HFFc6 (cell line): Measurements from ENCODE around the gene PDPN. TPM values are rescaled to one million over a fixed set of nuclear protein-coding genes. Genes with fewer than 3 reads are reported as not detected.

Experiments used
- DNase-seq: peaks from one replicate; pipeline ENCODE4 v3.0.0-alpha.2; 2018
- H3K27ac Mint-ChIP-seq: 2 replicates; pipeline ENCODE4 v1.8.0; 2020; ENCODE audit warnings: mild to moderate bottlenecking, mixed read lengths
- H3K27me3 Mint-ChIP-seq: 2 replicates; pipeline ENCODE4 v1.8.0; 2021; ENCODE audit warnings: mild to moderate bottlenecking, moderate library complexity, mixed read lengths; ENCODE audit not compliant: insufficient read depth
- H3K36me3 Mint-ChIP-seq: 2 replicates; pipeline ENCODE4 v1.8.0; 2021; ENCODE audit warnings: low read depth, mixed read lengths
- H3K4me1 Mint-ChIP-seq: 2 replicates; pipeline ENCODE4 v1.8.0; 2020; ENCODE audit warnings: low read depth, mixed read lengths
- H3K4me3 Mint-ChIP-seq: 2 replicates; pipeline ENCODE4 v1.8.0; 2020; ENCODE audit warnings: mild to moderate bottlenecking, moderate library complexity, mixed read lengths
- H3K9me3 Mint-ChIP-seq: 2 replicates; pipeline ENCODE4 v1.8.0; 2020; ENCODE audit warnings: mild to moderate bottlenecking, mixed read lengths
- CTCF ChIP-seq: fragments of 200-600 bp; sonication (generic); IDR thresholded peaks from 2 replicates; pipeline ENCODE4 v1.5.0; 2021; ENCODE audit warnings: antibody characterized with exemption, mild to moderate bottlenecking
- total RNA-seq, 6 experiments: library from RNA; stranded (reverse); fragmentation: NEBNext Ultra II Directional; extraction: Animal tissue kit (Norgen Biotek cat#: 25700); gene quantifications; 2 replicates in 1 of 6; 3 replicates in 5 of 6; pipeline ENCODE4 v1.2.3, GENCODE V29; 2021

Gene PDPN
- total RNA-seq, 6 experiments from 2014 or later = not detected

- Mint-ChIP-seq H3K9me3 (peaks cover 45% of the 10 kb centered on the region), H3K4me3 (no peak overlapping the region)
Observed at GRCh38 chr1:13548281-13548680, 35.4 kb upstream of the PDPN start.

GRCh38 chr1:13549021-13549420 lies 34.6 kb upstream of the PDPN start:
- Mint-ChIP-seq H3K27ac (no peak overlapping the region), H3K36me3 (no peaks in the 10 kb centered on the region), H3K27me3 (peaks cover 6% of the 10 kb centered on the region), H3K9me3 (peaks cover 41% of the 10 kb centered on the region), H3K4me1 (no peaks in the 10 kb centered on the region), H3K4me3 (no peak overlapping the region)
- no peak for TF ChIP-seq CTCF
- DNase-seq = no peak

More at GRCh38 chr1:13548281-13548680, 35.4 kb upstream of the PDPN start:
- TF ChIP-seq CTCF = no peak
- H3K36me3 Mint-ChIP-seq = no peaks in the 10 kb centered on the region
- no peaks in the 10 kb centered on the region for H3K4me1 Mint-ChIP-seq
- H3K27ac Mint-ChIP-seq = no peak overlapping the region
- peaks cover 6% of the 10 kb centered on the region for H3K27me3 Mint-ChIP-seq
- DNase-seq = no peak

- Mint-ChIP-seq H3K36me3 (no peaks in the 10 kb centered on the region), H3K9me3 (peaks cover 36% of the 10 kb centered on the region), H3K4me1 (no peaks in the 10 kb centered on the region), H3K27ac (no peak overlapping the region), H3K4me3 (no peak overlapping the region), H3K27me3 (peaks cover 6% of the 10 kb centered on the region)
- DNase-seq = no peak
- no peak for TF ChIP-seq CTCF
Observed at GRCh38 chr1:13549521-13549920, 34.1 kb upstream of the PDPN start.

GRCh38 chr1:13550663-13551062 lies 33.0 kb upstream of the PDPN start:
- Mint-ChIP-seq H3K27me3 (peaks cover 5% of the 10 kb centered on the region; the same call in 1 of the 2 replicates), H3K9me3 (peaks cover 35% of the 10 kb centered on the region), H3K4me1 (no peaks in the 10 kb centered on the region), H3K36me3 (no peaks in the 10 kb centered on the region), H3K4me3 (no peak overlapping the region), H3K27ac (no peak overlapping the region)
- DNase-seq = no peak
- no peak for TF ChIP-seq CTCF

GRCh38 chr1:13554798-13555197 lies 28.8 kb upstream of the PDPN start:
- no peak for DNase-seq
- H3K27ac Mint-ChIP-seq = no peak overlapping the region
- no peaks in the 10 kb centered on the region for H3K36me3 Mint-ChIP-seq
- no peaks in the 10 kb centered on the region for H3K4me1 Mint-ChIP-seq
- no peaks in the 10 kb centered on the region for H3K27me3 Mint-ChIP-seq
- H3K4me3 Mint-ChIP-seq = no peak overlapping the region
- H3K9me3 Mint-ChIP-seq = peaks cover 9% of the 10 kb centered on the region
- no peak for TF ChIP-seq CTCF

- no peak for TF ChIP-seq CTCF
- Mint-ChIP-seq H3K9me3 (peaks cover 20% of the 10 kb centered on the region), H3K27me3 (no peaks in the 10 kb centered on the region), H3K4me3 (no peak overlapping the region), H3K4me1 (no peaks in the 10 kb centered on the region), H3K36me3 (no peaks in the 10 kb centered on the region), H3K27ac (no peak overlapping the region)
- DNase-seq = no peak
Observed at GRCh38 chr1:13556224-13556764, 27.3 kb upstream of the PDPN start.
